Left forelimb (tissue), 1 donor: ENCODE measurements around the gene WBP11.

Experiments
- DNase-seq: peaks from one replicate; pipeline ENCODE4 v3.0.0-alpha.2; 2018; ENCODE audit warnings: low spot score

The WBP11 gene

GRCh38 chr12:14803011-14803829 lies at the start of gene WBP11, which contains the start of gene C12orf60:
Gene WBP11, minus strand, starts transcription at chr12:14803478. Its CDS starts 2,095 bp downstream, at chr12:14801383.
Gene C12orf60, plus strand, starts transcription at chr12:14803670. Its CDS starts 19,266 bp downstream, at chr12:14822936.
- DNase-seq, result peak; percentile 90

DNA sequence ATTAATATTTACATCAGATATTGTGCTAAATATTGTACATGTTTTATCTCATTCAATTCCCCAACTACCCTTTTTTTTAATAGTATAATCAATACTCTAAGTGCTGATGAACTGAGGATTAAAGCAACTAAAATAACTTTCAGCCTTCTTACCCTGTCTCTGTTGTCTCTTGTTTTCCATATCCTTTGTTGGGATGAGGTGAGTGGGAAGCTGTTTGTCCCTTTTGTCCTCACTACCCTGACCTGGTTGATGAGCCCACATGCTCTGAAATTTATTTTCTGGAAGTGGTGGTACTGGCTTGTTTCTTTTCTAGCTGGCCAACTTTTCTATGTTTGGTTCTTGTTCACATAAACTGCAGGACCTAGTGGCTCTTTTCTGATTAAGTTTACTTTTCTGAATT lies 49.6 kb upstream of the WBP11 start:
- DNase-seq, result no peak

GRCh38 chr12:14850929-14851663 lies 47.8 kb upstream of the WBP11 start:
- DNase-seq, result no peak

DNA sequence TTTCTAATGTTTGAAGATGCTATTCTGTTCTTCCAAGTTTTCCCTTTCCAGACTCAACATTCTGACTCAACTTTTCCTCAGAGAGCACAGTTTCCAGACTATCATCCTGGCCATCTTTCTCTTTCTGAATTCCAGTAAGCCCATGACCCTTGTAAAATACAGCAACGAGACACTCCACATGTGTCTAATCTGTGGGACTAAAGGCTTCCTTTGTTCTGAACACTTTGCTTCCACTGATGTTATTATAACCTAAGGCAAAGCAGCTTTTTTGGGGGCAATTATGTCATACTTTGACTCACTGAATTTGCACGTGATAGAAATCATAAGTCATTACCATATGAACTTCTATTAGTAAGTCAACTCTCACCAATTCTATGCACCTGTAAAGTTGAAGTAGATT lies 46.4 kb upstream of the WBP11 start:
- no peak for DNase-seq

- no peak for DNase-seq
These were observed 43.8 kb upstream of the WBP11 start for GRCh38 chr12:14846876-14847580.

DNA sequence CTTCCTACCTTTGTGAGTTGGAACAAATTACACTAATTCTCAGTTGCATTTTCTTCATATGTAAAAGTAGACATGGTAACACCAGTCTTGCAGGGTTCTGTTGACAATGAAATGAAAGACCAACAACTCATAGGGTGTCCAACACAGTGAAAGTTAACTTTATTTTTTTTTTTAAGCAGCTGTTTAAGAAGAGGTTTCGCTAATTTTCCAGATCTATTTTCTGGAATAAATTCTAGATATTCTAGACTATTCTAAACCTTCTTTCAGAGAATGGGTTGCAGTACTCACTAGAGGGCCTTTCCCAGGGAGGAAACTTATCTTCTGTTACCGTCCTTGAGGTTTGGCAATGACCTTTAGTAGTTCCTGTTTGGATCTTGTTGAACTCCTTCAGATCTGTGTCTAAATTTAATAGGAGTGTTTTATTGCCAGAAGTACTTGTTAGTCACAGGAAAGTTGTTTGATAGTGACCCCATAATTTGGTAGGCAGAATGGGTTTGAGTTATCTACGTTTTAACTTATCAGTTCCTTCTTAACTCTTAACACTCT lies 42.8 kb upstream of the WBP11 start:
- no peak for DNase-seq

DNA sequence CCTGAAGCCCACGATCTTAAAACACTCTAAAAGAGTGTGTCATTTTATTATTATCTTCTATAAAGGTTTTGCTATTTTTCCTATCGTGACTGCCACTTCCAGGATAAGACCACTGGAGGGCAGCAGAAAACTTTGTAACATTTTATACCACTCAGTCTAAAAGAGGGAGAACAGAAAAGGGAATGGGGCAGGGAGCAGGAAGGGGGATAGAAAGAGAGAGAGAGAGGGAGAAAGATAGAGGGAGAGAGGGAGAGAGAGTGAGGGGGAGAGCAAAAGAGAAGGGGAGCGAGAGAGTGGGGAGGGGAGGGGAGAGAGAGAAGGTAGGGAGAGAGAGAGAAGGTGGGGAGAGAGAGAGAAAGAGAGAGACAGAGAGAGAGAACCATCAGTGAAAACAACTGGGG lies 42.1 kb upstream of the WBP11 start:
- DNase-seq, result no peak

DNA sequence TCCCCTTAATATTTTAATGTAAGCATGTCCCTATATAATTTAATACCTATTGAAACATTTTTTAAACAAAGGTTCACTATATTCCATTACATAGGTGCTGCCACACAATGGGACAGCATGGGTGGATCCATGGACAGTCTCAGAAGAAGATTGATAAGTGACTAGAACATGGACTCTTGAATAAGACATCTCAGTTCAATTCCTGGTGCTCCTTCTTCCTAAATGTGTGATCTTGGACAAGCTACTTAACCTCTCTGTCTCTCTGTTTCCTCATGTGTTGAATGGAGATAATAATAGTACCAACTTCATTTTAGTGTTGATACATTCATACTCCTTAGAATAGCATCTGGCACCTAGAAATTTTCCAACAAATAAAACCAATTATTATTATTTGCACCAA lies 41.1 kb upstream of the WBP11 start:
- no peak for DNase-seq

GRCh38 chr12:14843425-14843887 lies 40.2 kb upstream of the WBP11 start, which contains the start of gene ART4:
Gene ART4, minus strand, starts transcription at chr12:14843526. Its CDS starts 413 bp downstream, at chr12:14843113.
- no peak for DNase-seq

GRCh38 chr12:14842315-14842714 lies 39.0 kb upstream of the WBP11 start:
- DNase-seq, result no peak

DNA sequence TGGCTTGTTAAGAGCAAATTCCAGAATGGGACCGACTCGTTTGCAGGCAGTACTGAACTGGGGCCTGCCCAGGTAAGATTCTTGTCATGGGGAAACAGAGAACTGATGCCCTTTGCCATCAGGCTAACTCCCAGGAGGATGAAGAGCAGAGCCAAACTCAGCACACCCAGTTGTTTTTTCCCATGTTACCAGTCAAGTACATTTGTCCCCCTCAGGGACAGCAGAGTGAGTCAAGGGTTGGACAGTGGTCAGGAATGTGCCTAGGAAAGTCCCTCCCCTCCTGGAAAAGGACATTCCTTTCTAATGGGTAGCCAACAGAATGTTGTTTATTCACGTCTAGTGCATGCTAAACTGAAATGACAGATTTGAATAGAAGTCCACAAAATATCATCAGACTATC lies 38.5 kb upstream of the WBP11 start:
- no peak for DNase-seq

- no peak for DNase-seq
These were observed 37.3 kb upstream of the WBP11 start for GRCh38 chr12:14840616-14841015.

- no peak for DNase-seq
These were observed 36.0 kb upstream of the WBP11 start for GRCh38 chr12:14839262-14839661.

- DNase-seq, result no peak
These were observed 33.3 kb upstream of the WBP11 start for GRCh38 chr12:14836336-14837210.

DNA sequence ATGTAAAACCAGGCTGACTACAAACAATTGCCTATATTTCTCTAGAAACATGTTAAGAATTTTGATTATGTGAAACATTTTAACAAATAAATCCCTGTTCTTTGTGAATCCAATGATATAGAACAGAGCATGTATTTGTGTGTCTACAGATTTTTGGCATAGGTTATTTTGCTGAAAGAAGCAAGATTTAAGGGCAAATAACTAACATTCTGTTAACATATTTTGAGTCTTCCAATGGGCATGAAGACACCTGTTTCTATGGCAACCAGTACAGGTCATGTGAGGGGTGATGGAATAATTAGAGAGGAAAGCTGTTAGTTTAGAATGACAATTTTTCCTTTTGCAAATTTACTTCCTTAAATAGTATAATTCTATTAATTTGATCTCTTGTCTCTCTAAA lies 31.2 kb upstream of the WBP11 start:
- DNase-seq, result no peak

DNA sequence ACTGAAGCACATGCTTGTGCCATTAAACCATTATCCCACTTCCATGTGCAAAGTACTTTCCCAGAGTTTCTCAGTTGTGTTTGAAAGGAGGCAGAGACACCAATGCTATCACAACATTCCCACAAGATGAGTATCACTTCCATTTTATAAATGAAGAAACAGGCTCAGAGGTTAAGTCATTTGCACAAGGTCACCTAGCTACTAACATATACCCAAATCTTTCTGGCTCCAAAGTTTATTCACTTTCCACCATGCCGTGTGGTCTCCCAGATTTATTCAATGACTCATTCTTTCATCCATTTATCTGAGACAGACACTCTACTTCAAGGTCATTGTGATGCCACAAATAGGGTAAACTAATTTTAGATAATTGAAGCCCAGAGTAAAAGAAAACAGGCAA lies 30.7 kb upstream of the WBP11 start:
- no peak for DNase-seq

DNA sequence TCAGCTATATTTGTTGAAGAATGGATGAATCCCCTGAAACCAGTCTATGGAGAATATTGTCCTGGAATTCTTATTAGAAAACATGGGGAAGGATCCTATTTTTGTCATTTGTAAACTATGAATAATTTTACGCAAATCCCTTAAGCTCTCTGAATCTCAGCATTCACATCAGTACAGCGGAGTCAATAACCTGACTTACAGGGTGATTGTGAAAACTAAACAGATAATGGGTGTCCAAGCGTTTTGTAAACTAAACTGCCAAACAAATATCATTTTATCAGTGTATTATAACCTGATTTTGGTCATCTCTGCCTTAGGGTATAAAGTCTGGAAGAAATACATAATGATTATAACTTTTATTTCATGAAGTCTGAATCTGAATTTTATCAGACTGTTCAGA lies 30.1 kb upstream of the WBP11 start:
- DNase-seq, result no peak

GRCh38 chr12:14828892-14829291 lies 25.6 kb upstream of the WBP11 start:
- DNase-seq, result no peak

GRCh38 chr12:14827043-14827442 lies 23.8 kb upstream of the WBP11 start:
- no peak for DNase-seq

DNA sequence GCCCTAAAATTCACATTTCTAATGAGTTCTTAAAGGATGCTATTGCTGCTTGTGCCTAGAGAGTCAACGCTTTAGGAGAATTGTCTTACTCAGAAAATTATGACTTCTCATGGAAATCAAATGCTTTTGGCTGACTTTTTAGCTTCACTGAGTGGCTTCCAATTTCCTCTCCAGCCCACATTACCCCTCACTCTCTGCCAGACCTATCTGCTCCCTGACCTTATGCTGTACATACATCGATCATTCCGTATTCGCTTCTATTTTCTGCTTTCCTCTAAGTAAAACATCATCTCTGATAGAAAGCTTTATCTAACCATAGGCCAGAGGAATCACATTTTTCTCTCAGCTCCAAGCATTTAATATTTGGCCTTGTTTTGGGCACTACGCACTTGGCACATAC lies 23.2 kb upstream of the WBP11 start:
- DNase-seq, result no peak

GRCh38 chr12:14825256-14825655 lies 22.0 kb upstream of the WBP11 start:
- no peak for DNase-seq
